ENCODE measurements around the gene MMP24OS. TPM values are rescaled to one million over a fixed set of nuclear protein-coding genes. Genes with fewer than 3 reads are reported as not detected.
"Not testable (repeated sequence)": the region's sequence is repeated elsewhere in the genome, so short reads cannot be mapped to it uniquely, and the experiment has no call there.

The MMP24OS gene
- total RNA-seq, 6 donors from 2014 or later = 27.8 to 145 (median 42.6) TPM

- no peak for ATAC-seq (ENCODE audit: low FRiP score in 2 of 2)
- Histone ChIP-seq H3K27me3 (no peaks in the 10 kb centered on the region), H3K27ac (no peak overlapping the region), H3K4me1 (peaks cover 0 to 23% (median 11%) of the 10 kb centered on the region in 4 donors), H3K36me3 (peaks cover 0 to 66% (median 37%) of the 10 kb centered on the region in 4 donors), H3K9me3 (no peaks in the 10 kb centered on the region), H3K4me3 (no peak overlapping the region)
- peak in 1 of 2 donors; percentile 69 for DNase-seq
- WGBS, 2 donors = 89 to 98% methylated on average over 14 to 15 of the region's 16 CpGs
- no peak for TF ChIP-seq CTCF (IDR thresholded peaks at IDR 0.05)
- TF ChIP-seq POLR2A (IDR thresholded peaks at IDR 0.05) = no peak
- TF ChIP-seq EP300 (IDR thresholded peaks at IDR 0.05) = no peak
- no peak for TF ChIP-seq POLR2AphosphoS5 (IDR thresholded peaks at IDR 0.05)
These were observed 10.8 kb downstream of the MMP24OS start for GRCh38 chr20:35267092-35267491.

- Histone ChIP-seq H3K9me3 (no peaks in the 10 kb centered on the region), H3K4me1 (peaks cover 0 to 23% (median 11%) of the 10 kb centered on the region in 4 donors), H3K27me3 (no peaks in the 10 kb centered on the region), H3K4me3 (peak overlapping the region in 1 of 4 donors; percentile 25), H3K27ac (peak overlapping the region in 1 of 4 donors; percentile 54), H3K36me3 (peaks cover 0 to 44% (median 21%) of the 10 kb centered on the region in 4 donors)
- ATAC-seq (ENCODE audit: low FRiP score in 2 of 2) (no peak), DNase-seq (peak in 1 of 2 donors; percentile 65)
- 58 to 67% methylated on average over 1 of the region's 1 CpG for whole genome bisulfite sequencing, 2 donors
- no peak for TF ChIP-seq EP300 (IDR thresholded peaks at IDR 0.05)
- TF ChIP-seq POLR2AphosphoS5 (IDR thresholded peaks at IDR 0.05) = no peak
- peak in 1 of 6 experiments; percentile 15 for TF ChIP-seq CTCF (IDR thresholded peaks at IDR 0.05)
- TF ChIP-seq POLR2A (IDR thresholded peaks at IDR 0.05) = no peak
These were observed 13.2 kb downstream of the MMP24OS start for GRCh38 chr20:35264755-35265154.

- Histone ChIP-seq H3K27me3 (no peaks in the 10 kb centered on the region), H3K4me1 (peaks cover 0 to 15% (median 10%) of the 10 kb centered on the region in 4 donors), H3K9me3 (no peaks in the 10 kb centered on the region), H3K36me3 (peaks cover 0 to 35% (median 18%) of the 10 kb centered on the region in 4 donors), H3K27ac (peak overlapping the region; percentile 68 to 87 (median 79)), H3K4me3 (peak overlapping the region in 3 of 4 donors; percentile 15 to 33 (median 25))
- peak; percentile 84 to 86 for DNase-seq
- TF ChIP-seq POLR2A (IDR thresholded peaks at IDR 0.05) (peak in 2 of 4 donors; percentile 44 to 57), CTCF (IDR thresholded peaks at IDR 0.05) (no peak)
- 51 to 69% methylated on average over 8 to 17 of the region's 17 CpGs for WGBS, 2 donors
- ATAC-seq (ENCODE audit: low FRiP score in 2 of 2) = peak; percentile 41 to 89
These were observed 14.2 kb downstream of the MMP24OS start for GRCh38 chr20:35263532-35264341.

GRCh38 chr20:35262731-35263531 is 15.0 kb downstream of the MMP24OS start:
- H3K9me3 ChIP-seq, H3K27me3 ChIP-seq: not testable (repeated sequence)
- ATAC-seq (ENCODE audit: low FRiP score in 2 of 2) (peak; percentile 70 to 91), DNase-seq (peak in 1 of 2 donors; percentile 63)
- 39 to 49% methylated on average over 5 of the region's 8 CpGs for WGBS, 2 donors
- H3K27ac ChIP-seq = peak overlapping the region; percentile 68 to 87 (median 79)
- H3K4me3 ChIP-seq = peak overlapping the region in 1 of 4 donors; percentile 25
- peaks cover 0 to 28% (median 13%) of the 10 kb centered on the region in 4 donors for H3K36me3 ChIP-seq
- peak in 1 of 6 experiments; percentile 45 for TF ChIP-seq CTCF (IDR thresholded peaks at IDR 0.05)
- peaks cover 0 to 15% (median 10%) of the 10 kb centered on the region in 4 donors for H3K4me1 ChIP-seq

GRCh38 chr20:35262321-35262720 is 15.6 kb downstream of the MMP24OS start:
- peak overlapping the region in 3 of 4 donors; percentile 5 to 51 (median 43) for H3K27ac ChIP-seq

More at GRCh38 chr20:35262321-35262720, 15.6 kb downstream of the MMP24OS start:
- not testable (repeated sequence) for H3K27me3 ChIP-seq; ATAC-seq (ENCODE audit: low FRiP score in 2 of 2); H3K9me3 ChIP-seq; DNase-seq; H3K4me3 ChIP-seq
- 62 to 64% methylated on average over 7 of the region's 10 CpGs for WGBS, 2 donors
- Histone ChIP-seq H3K36me3 (peaks cover 0 to 22% (median 7%) of the 10 kb centered on the region in 4 donors), H3K4me1 (peaks cover 0 to 15% (median 10%) of the 10 kb centered on the region in 4 donors)
